ENCODE measurements around the gene CDC14B. TPM values are rescaled to one million over a fixed set of nuclear protein-coding genes. Genes with fewer than 3 reads are reported as not detected.

Gene CDC14B
- polyA plus RNA-seq, 1 donor from 2014 or later, result 7.0 TPM

DNA sequence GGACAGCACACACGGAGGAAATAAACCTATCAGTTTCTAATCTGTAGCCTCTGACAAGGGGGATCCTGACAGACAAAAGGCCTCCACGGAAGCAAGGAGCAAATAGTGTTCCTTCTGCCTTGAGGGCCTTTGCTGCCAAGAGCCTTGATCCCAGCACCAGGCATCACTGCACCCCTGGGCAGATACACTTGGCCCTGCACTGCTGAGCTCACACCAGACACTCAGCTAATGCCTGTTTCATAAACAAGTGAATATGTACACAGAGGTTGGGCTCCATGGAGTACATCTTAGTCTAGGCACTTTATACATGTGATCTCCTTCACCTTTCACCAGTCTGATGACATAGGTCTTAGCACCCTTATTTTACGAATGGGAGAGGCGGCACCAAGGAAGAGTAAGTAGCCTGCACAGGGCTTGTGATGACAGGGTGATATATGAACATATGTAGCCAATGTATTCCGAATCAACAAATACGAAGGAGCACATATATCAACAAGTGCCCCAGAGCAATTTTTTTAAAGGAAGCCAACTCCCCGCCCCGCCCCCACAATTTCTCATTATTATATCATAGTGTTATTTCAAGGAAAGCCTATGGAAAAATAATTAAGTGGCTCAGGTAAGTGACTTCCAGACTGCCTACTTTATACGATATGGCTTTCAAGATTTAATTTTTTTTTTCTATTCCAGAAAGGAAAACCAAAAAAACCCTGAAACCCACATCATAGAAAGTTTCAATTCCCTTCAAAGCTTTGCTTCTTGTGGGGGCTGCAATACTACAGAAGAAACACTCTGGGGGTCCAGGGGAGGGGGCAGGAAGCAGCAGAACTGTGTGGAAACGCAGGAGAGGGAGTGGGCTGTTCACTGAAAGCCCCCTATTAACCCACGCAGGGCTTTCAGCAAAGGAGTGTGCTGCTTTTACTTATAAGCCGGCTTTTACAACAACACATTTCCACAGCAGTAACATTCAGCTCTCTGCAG is 32.0 kb downstream of the CDC14B start:
- no peaks in the 10 kb centered on the region for H3K27me3 ChIP-seq (ENCODE audit: insufficient read depth, low read depth, low read length)
- no peak overlapping the region for H3K4me2 ChIP-seq (ENCODE audit: low read length)
- no peaks in the 10 kb centered on the region for H3K9me2 ChIP-seq (ENCODE audit: insufficient read depth, low read length)
- no peak overlapping the region for H3K9ac ChIP-seq (ENCODE audit: low read length)
- H3K79me2 ChIP-seq (replicated peaks; ENCODE audit: insufficient read depth, low read length), result no peaks in the 10 kb centered on the region
- no peaks in the 10 kb centered on the region for H4K20me1 ChIP-seq (ENCODE audit: insufficient read depth)
- no peaks in the 10 kb centered on the region for H3K36me3 ChIP-seq (ENCODE audit: insufficient read depth, low read length)
- TF ChIP-seq, protein P1, sequence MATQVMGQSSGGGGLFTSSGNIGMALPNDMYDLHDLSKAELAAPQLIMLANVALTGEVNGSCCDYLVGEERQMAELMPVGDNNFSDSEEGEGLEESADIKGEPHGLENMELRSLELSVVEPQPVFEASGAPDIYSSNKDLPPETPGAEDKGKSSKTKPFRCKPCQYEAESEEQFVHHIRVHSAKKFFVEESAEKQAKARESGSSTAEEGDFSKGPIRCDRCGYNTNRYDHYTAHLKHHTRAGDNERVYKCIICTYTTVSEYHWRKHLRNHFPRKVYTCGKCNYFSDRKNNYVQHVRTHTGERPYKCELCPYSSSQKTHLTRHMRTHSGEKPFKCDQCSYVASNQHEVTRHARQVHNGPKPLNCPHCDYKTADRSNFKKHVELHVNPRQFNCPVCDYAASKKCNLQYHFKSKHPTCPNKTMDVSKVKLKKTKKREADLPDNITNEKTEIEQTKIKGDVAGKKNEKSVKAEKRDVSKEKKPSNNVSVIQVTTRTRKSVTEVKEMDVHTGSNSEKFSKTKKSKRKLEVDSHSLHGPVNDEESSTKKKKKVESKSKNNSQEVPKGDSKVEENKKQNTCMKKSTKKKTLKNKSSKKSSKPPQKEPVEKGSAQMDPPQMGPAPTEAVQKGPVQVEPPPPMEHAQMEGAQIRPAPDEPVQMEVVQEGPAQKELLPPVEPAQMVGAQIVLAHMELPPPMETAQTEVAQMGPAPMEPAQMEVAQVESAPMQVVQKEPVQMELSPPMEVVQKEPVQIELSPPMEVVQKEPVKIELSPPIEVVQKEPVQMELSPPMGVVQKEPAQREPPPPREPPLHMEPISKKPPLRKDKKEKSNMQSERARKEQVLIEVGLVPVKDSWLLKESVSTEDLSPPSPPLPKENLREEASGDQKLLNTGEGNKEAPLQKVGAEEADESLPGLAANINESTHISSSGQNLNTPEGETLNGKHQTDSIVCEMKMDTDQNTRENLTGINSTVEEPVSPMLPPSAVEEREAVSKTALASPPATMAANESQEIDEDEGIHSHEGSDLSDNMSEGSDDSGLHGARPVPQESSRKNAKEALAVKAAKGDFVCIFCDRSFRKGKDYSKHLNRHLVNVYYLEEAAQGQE (IDR thresholded peaks at IDR 0.05; ENCODE audit: borderline replicate concordance), result no peak
- no peak for TF ChIP-seq CTCF (IDR thresholded peaks at IDR 0.05; ENCODE audit: poor library complexity, severe bottlenecking)
- TF ChIP-seq SMC3 (conservative IDR thresholded peaks at IDR 0.05; ENCODE audit: poor library complexity), result no peak
- no peak for TF ChIP-seq POLR2AphosphoS5 (IDR thresholded peaks at IDR 0.05)
- no peak for TF ChIP-seq RAD21 (conservative IDR thresholded peaks at IDR 0.05)
- no peak for TF ChIP-seq EP300 (conservative IDR thresholded peaks at IDR 0.05; ENCODE audit: poor library complexity, severe bottlenecking)
- TF ChIP-seq MXI1 (conservative IDR thresholded peaks at IDR 0.05; ENCODE audit: poor library complexity, severe bottlenecking), result no peak
- no peak for TF ChIP-seq EZH2 (IDR thresholded peaks at IDR 0.05; ENCODE audit: borderline replicate concordance, insufficient read depth, low read length, poor library complexity, severe bottlenecking)
- no peak for TF ChIP-seq TAF1 (IDR thresholded peaks at IDR 0.05; ENCODE audit: low read depth)
- H3K4me3 ChIP-seq (ENCODE audit: low read length), result no peak overlapping the region
- no peak overlapping the region for H2AFZ ChIP-seq (ENCODE audit: low read depth, low read length)
- no peak overlapping the region for H3K27ac ChIP-seq (ENCODE audit: low read length)
- H3K9me3 ChIP-seq (ENCODE audit: low read length), result peaks cover 6% of the 10 kb centered on the region
- H3F3A ChIP-seq (ENCODE audit: insufficient read depth, low read length, poor library complexity, severe bottlenecking), result no peaks in the 10 kb centered on the region

DNA sequence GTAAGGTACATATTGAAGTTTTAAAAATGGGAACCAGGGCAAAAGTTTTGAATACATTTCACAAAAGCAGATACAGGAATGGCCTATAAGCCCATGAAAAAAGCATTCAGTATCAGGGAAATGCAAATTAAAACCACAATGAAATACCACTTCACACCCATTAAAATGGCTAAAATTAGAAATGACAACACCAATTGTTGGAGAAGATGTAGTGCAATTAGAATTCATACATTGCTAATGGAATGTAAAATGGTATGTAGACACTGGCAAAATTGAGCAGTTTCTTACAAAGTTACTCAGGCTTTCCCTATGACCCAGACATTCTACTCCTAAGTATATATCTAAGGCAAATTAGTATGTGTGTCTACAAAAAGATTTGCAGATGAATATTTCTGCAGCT is 34.2 kb downstream of the CDC14B start:
- H4K20me1 ChIP-seq (ENCODE audit: insufficient read depth), result no peaks in the 10 kb centered on the region
- H3K9ac ChIP-seq (ENCODE audit: low read length), result no peak overlapping the region
- no peaks in the 10 kb centered on the region for H3K27me3 ChIP-seq (ENCODE audit: insufficient read depth, low read depth, low read length)
- no peaks in the 10 kb centered on the region for H3K9me2 ChIP-seq (ENCODE audit: insufficient read depth, low read length)
- no peaks in the 10 kb centered on the region for H3K9me3 ChIP-seq (ENCODE audit: low read length)
- no peak for TF ChIP-seq SMC3 (conservative IDR thresholded peaks at IDR 0.05; ENCODE audit: poor library complexity)
- no peak for TF ChIP-seq CTCF (IDR thresholded peaks at IDR 0.05; ENCODE audit: poor library complexity, severe bottlenecking)
- TF ChIP-seq TAF1 (IDR thresholded peaks at IDR 0.05; ENCODE audit: low read depth), result no peak
- TF ChIP-seq POLR2AphosphoS5 (IDR thresholded peaks at IDR 0.05), result no peak
- TF ChIP-seq EZH2 (IDR thresholded peaks at IDR 0.05; ENCODE audit: borderline replicate concordance, insufficient read depth, low read length, poor library complexity, severe bottlenecking), result no peak
- no peak for TF ChIP-seq EP300 (conservative IDR thresholded peaks at IDR 0.05; ENCODE audit: poor library complexity, severe bottlenecking)
- TF ChIP-seq, protein P1 (IDR thresholded peaks at IDR 0.05; ENCODE audit: borderline replicate concordance), result no peak
- TF ChIP-seq MXI1 (conservative IDR thresholded peaks at IDR 0.05; ENCODE audit: poor library complexity, severe bottlenecking), result no peak
- TF ChIP-seq RAD21 (conservative IDR thresholded peaks at IDR 0.05), result no peak
- H3K36me3 ChIP-seq (ENCODE audit: insufficient read depth, low read length), result no peaks in the 10 kb centered on the region
- H3K4me2 ChIP-seq (ENCODE audit: low read length), result no peak overlapping the region
- no peaks in the 10 kb centered on the region for H3F3A ChIP-seq (ENCODE audit: insufficient read depth, low read length, poor library complexity, severe bottlenecking)
- H2AFZ ChIP-seq (ENCODE audit: low read depth, low read length), result no peak overlapping the region
- H3K4me3 ChIP-seq (ENCODE audit: low read length), result no peak overlapping the region
- H3K27ac ChIP-seq (ENCODE audit: low read length), result no peak overlapping the region
- no peaks in the 10 kb centered on the region for H3K79me2 ChIP-seq (replicated peaks; ENCODE audit: insufficient read depth, low read length)

All from neural cell (in vitro differentiated cells).